Calu3 (cell line): ENCODE results near the gene CDH4. TPM values are rescaled to one million over a fixed set of nuclear protein-coding genes. Genes with fewer than 3 reads are reported as not detected.

ENCODE experiments used
- BruUV-seq: library from RNA; stranded (reverse); fragments of 400-500 nt; replicated peaks from 2 replicates; lab custom pipeline; 2021; lab: Mats Ljungman, UMichigan
- CTCF ChIA-PET: fragments of 300-600 bp; sonication (Branson Sonifier 250); formaldehyde crosslinking; loops from one replicate; lab custom pipeline; 2022; ENCODE audit warnings: antibody characterized with exemption; lab: Charles Lee
- DNase-seq: peaks from one replicate; pipeline ENCODE4 v3.0.0; 2022
- H3K27ac Mint-ChIP-seq: one replicate; pipeline ENCODE4 v1.8.0; 2022; ENCODE audit warnings: mixed read lengths; ENCODE audit not compliant: unreplicated experiment
- H3K27me3 Mint-ChIP-seq: one replicate; pipeline ENCODE4 v1.8.0; 2022; ENCODE audit warnings: mixed read lengths; ENCODE audit not compliant: unreplicated experiment
- H3K36me3 Mint-ChIP-seq: one replicate; pipeline ENCODE4 v1.8.0; 2022; ENCODE audit warnings: mild to moderate bottlenecking, moderate library complexity, mixed read lengths; ENCODE audit not compliant: insufficient read depth, unreplicated experiment
- H3K4me1 Mint-ChIP-seq: one replicate; pipeline ENCODE4 v1.8.0; 2022; ENCODE audit warnings: mild to moderate bottlenecking, low read depth, mixed read lengths; ENCODE audit not compliant: unreplicated experiment
- H3K4me3 Mint-ChIP-seq: one replicate; pipeline ENCODE4 v1.8.0; 2022; ENCODE audit warnings: mild to moderate bottlenecking, low read depth, moderate library complexity, mixed read lengths; ENCODE audit not compliant: unreplicated experiment
- H3K9me3 Mint-ChIP-seq: one replicate; pipeline ENCODE4 v1.8.0; 2022; ENCODE audit warnings: low read depth, mixed read lengths; ENCODE audit not compliant: unreplicated experiment
- intact Hi-C: fragments of 100-400 bp; cut with micrococcal nuclease; formaldehyde crosslinking; loops from one replicate; pipeline ENCODE4 v1.10.0; 2022; ENCODE audit not compliant: unreplicated experiment
- total RNA-seq: library from RNA; stranded (reverse); gene quantifications from 2 replicates; pipeline ENCODE4 v1.2.3, GENCODE V29; 2022
- TF ChIP-seq, protein P1 (sequence below): fragments of 200-600 bp; IDR thresholded peaks from one replicate; pipeline ENCODE4 v1.8.0; 2022; ENCODE audit warnings: antibody characterized with exemption; ENCODE audit not compliant: unreplicated experiment

The CDH4 gene
- total RNA-seq, 1 experiment from 2014 or later = not detected

DNA sequence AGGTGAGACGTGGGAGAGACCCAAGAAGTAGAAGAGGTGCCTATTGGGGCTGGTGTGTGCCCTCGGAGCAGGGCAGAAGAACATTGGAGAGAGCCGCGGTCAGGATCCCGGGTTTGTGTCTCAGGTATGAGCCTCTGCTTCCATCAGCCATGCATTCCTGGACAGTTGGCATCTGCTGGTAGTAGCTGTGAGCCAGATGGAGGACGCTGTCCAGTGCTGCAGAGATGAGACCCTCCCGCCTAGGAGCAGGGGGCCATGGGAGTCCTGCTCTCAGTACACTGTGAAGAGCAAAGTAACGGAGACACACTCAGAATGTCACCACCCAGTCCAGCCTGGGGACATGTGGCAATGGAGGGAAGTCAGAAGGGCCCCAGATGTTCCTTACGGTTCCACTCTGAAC lies 108.2 kb downstream of the CDH4 start:
- H3K9me3 Mint-ChIP-seq = peaks cover 21% of the 10 kb centered on the region
- BruUV-seq = no TSS peak
- CTCF ChIA-PET = interaction anchor here (0.9 kb wide), 1 partner anchor 49 kb away, joined by 3 read pairs; no protein-coding TSS in a partner anchor
- intact Hi-C loops = no loop called here
- TF ChIP-seq, protein P1, sequence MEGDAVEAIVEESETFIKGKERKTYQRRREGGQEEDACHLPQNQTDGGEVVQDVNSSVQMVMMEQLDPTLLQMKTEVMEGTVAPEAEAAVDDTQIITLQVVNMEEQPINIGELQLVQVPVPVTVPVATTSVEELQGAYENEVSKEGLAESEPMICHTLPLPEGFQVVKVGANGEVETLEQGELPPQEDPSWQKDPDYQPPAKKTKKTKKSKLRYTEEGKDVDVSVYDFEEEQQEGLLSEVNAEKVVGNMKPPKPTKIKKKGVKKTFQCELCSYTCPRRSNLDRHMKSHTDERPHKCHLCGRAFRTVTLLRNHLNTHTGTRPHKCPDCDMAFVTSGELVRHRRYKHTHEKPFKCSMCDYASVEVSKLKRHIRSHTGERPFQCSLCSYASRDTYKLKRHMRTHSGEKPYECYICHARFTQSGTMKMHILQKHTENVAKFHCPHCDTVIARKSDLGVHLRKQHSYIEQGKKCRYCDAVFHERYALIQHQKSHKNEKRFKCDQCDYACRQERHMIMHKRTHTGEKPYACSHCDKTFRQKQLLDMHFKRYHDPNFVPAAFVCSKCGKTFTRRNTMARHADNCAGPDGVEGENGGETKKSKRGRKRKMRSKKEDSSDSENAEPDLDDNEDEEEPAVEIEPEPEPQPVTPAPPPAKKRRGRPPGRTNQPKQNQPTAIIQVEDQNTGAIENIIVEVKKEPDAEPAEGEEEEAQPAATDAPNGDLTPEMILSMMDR = no peak
- no peak overlapping the region for H3K4me3 Mint-ChIP-seq
- H3K4me1 Mint-ChIP-seq = no peaks in the 10 kb centered on the region
- no peaks in the 10 kb centered on the region for H3K36me3 Mint-ChIP-seq
- no peak for DNase-seq
- H3K27me3 Mint-ChIP-seq = peaks cover 60% of the 10 kb centered on the region
- no peak overlapping the region for H3K27ac Mint-ChIP-seq

DNA sequence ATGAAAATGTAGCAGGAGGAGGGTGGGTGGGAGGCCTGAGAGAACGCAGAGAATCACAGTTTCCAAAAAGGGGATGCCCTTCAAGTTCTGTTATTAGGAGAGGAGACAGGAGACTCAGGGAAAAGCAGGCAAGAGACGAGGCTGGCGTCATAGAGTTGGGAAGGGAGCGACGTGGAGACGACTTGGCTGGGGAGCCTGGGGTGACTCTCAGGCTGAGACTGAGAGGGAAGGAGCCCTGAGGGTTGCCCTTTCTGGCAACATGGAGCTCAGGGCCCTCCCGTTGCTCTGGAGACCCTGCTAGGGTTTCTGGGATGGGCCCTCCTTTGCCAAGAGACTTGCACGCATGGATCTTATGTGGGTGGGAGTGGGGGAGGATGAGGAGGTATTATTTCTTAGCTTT lies 108.9 kb downstream of the CDH4 start:
- DNase-seq = no peak
- intact Hi-C loops = no loop called here
- Mint-ChIP-seq H3K9me3 (peaks cover 23% of the 10 kb centered on the region), H3K27me3 (peaks cover 60% of the 10 kb centered on the region), H3K4me1 (no peaks in the 10 kb centered on the region), H3K27ac (no peak overlapping the region), H3K36me3 (no peaks in the 10 kb centered on the region), H3K4me3 (no peak overlapping the region)
- CTCF ChIA-PET = no interaction called here
- no TSS peak for BruUV-seq
- TF ChIP-seq, protein P1 = no peak

DNA sequence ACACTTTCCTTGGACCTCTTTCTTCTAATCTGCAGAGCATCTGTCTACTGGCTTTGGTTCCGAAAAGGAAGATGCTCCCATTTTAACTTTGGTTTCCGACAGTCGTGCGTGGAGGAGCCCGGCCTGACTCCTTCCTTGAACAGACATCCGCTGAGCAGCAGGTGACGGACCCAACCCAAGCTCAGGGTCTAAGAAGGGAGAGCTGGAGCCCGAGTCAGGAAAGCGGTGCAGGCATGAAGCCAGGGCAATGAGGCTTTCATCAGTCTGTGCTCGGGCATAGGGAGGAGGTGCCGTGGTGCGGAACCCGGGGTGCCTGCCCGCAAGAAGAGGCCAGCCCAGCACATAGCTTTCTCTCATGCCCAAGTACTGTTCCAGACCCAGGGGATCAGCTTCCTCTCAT lies 109.4 kb downstream of the CDH4 start:
- H3K4me3 Mint-ChIP-seq = no peak overlapping the region
- TF ChIP-seq, protein P1 = no peak
- CTCF ChIA-PET = no interaction called here
- H3K36me3 Mint-ChIP-seq = no peaks in the 10 kb centered on the region
- H3K4me1 Mint-ChIP-seq = no peaks in the 10 kb centered on the region
- H3K27ac Mint-ChIP-seq = no peak overlapping the region
- no TSS peak for BruUV-seq
- H3K27me3 Mint-ChIP-seq = peaks cover 65% of the 10 kb centered on the region
- intact Hi-C loops = no loop called here
- peaks cover 27% of the 10 kb centered on the region for H3K9me3 Mint-ChIP-seq
- DNase-seq = no peak

DNA sequence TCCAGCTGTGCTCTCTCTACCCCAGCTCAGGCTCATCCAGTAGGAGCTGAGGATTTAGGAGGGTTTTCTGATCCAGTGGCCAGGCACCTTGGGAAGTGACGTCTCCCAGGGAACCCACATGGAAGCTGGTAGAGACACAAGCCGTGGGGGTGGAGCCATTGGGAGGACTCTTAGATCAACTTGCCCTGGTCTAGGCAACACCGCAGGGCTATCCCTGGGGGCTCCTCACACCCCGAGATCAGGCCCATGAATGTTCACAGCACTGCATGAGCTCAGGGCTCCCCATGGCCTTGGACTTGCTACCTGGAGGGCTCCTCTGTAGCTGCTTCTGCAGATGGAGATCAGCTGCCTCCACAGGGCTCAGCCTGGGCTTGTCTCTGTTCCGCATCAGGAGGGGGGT lies 112.1 kb downstream of the CDH4 start:
- no peak for DNase-seq
- no peak overlapping the region for H3K4me3 Mint-ChIP-seq
- no peaks in the 10 kb centered on the region for H3K36me3 Mint-ChIP-seq
- H3K27me3 Mint-ChIP-seq = peaks cover 68% of the 10 kb centered on the region
- H3K9me3 Mint-ChIP-seq = peaks cover 27% of the 10 kb centered on the region
- BruUV-seq = no TSS peak
- CTCF ChIA-PET = no interaction called here
- intact Hi-C loops = no loop called here
- no peaks in the 10 kb centered on the region for H3K4me1 Mint-ChIP-seq
- TF ChIP-seq, protein P1 = no peak
- H3K27ac Mint-ChIP-seq = no peak overlapping the region
